ENCODE measurements around the gene TBC1D22A.

Gene TBC1D22A

DNA sequence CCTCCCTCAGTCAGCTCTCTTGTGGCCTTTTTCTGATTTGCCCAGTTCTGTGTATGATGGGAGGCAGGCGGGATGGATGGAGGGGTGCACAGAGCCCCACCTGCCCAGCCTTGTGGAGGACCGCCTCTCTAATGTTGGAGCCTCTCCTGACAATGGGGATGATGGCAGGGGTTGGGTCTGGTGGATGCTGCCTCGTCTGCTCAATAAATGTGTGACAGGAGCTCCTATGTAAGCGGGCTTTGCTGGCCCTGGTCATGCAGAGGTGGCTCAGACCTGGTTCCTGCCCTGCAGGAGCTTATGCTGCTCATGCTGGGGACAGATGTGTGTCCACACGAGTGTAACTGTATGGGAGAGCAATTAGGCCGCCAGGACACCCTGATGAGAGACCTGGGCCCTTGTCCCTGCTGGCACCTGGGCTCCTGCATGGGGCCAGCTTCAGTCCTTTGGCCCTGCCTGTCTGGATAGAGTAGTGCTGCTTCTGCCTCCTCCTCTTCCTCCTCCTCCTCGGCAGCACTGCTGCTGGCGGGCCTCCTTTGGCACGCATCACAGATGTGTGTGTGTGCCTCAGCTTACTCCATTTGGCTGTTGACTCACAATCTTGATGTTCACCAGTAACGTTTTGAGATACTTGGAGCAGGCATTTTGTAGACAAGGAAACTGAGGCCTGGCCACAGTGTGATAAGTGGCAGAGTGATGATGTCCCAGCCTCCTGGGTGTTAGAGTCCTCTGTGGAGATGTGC, 131.0 kb downstream of the TBC1D22A start:
- Histone ChIP-seq H3K4me3 (ENCODE audit: low read depth, low read length, poor library complexity, severe bottlenecking) (no peak overlapping the region), H3K27me3 (ENCODE audit: insufficient read depth, low read length) (no peaks in the 10 kb centered on the region), H3F3A (ENCODE audit: insufficient read depth, low read length) (no peaks in the 10 kb centered on the region), H3K4me1 (ENCODE audit: insufficient read depth, low read length, severe bottlenecking) (no peaks in the 10 kb centered on the region), H3K9me2 (ENCODE audit: low read depth, low read length) (no peaks in the 10 kb centered on the region), H3K4me2 (ENCODE audit: low read length) (no peak overlapping the region), H4K20me1 (ENCODE audit: insufficient read depth, low read length) (no peaks in the 10 kb centered on the region), H3K36me3 (ENCODE audit: insufficient read depth, low read length) (peaks cover 70% of the 10 kb centered on the region), H3K9me3 (ENCODE audit: low read length) (no peaks in the 10 kb centered on the region), H2AFZ (ENCODE audit: low read length) (no peak overlapping the region), H3K27ac (ENCODE audit: low read depth, low read length, poor library complexity, severe bottlenecking) (no peak overlapping the region), H3K79me2 (ENCODE audit: insufficient read depth, low read length) (no peaks in the 10 kb centered on the region), H3K9ac (ENCODE audit: low read length) (no peak overlapping the region)
- TF ChIP-seq, protein P1, sequence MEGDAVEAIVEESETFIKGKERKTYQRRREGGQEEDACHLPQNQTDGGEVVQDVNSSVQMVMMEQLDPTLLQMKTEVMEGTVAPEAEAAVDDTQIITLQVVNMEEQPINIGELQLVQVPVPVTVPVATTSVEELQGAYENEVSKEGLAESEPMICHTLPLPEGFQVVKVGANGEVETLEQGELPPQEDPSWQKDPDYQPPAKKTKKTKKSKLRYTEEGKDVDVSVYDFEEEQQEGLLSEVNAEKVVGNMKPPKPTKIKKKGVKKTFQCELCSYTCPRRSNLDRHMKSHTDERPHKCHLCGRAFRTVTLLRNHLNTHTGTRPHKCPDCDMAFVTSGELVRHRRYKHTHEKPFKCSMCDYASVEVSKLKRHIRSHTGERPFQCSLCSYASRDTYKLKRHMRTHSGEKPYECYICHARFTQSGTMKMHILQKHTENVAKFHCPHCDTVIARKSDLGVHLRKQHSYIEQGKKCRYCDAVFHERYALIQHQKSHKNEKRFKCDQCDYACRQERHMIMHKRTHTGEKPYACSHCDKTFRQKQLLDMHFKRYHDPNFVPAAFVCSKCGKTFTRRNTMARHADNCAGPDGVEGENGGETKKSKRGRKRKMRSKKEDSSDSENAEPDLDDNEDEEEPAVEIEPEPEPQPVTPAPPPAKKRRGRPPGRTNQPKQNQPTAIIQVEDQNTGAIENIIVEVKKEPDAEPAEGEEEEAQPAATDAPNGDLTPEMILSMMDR (IDR thresholded peaks at IDR 0.05; ENCODE audit: low read length): no peak
- TF ChIP-seq EZH2 (IDR thresholded peaks at IDR 0.05; ENCODE audit: borderline replicate concordance, low read length): no peak

DNA sequence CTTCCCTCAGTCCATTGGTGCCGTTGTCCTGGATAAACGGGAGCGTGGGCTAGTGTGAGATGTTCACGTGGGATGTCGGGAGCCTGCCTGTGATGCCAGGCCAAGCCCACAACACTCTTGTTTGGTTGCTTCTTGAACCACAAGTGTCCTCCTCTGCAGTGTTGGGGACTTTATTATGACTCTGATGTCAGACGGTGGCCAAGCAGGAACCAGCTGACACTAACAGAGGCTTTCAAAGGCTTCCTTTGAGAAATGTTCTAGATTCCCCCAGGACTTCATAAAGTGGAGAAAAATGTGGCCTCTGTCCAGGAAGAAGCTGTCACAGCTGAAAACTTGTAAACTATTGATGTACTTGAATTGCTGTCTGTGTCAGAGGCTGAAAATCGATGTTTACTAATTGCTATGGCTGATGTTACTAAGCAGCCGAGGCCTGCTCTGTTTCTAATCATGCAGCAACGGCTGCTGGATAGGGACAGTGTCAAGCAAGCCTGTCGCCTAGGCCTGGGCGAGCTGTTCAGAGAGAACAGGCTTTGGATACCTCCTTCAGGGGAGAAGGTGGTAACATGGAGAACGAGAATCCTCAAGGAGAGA, 131.7 kb downstream of the TBC1D22A start:
- Histone ChIP-seq H2AFZ (ENCODE audit: low read length) (no peak overlapping the region), H3K9me2 (ENCODE audit: low read depth, low read length) (no peaks in the 10 kb centered on the region), H3K4me3 (ENCODE audit: low read depth, low read length, poor library complexity, severe bottlenecking) (no peak overlapping the region), H3K4me2 (ENCODE audit: low read length) (no peak overlapping the region), H3K4me1 (ENCODE audit: insufficient read depth, low read length, severe bottlenecking) (no peaks in the 10 kb centered on the region), H3K36me3 (ENCODE audit: insufficient read depth, low read length) (peaks cover 66% of the 10 kb centered on the region), H3F3A (ENCODE audit: insufficient read depth, low read length) (no peaks in the 10 kb centered on the region), H3K9ac (ENCODE audit: low read length) (no peak overlapping the region), H3K9me3 (ENCODE audit: low read length) (no peaks in the 10 kb centered on the region), H3K27me3 (ENCODE audit: insufficient read depth, low read length) (no peaks in the 10 kb centered on the region), H4K20me1 (ENCODE audit: insufficient read depth, low read length) (no peaks in the 10 kb centered on the region), H3K79me2 (ENCODE audit: insufficient read depth, low read length) (no peaks in the 10 kb centered on the region), H3K27ac (ENCODE audit: low read depth, low read length, poor library complexity, severe bottlenecking) (no peak overlapping the region)
- TF ChIP-seq, protein P1 (IDR thresholded peaks at IDR 0.05; ENCODE audit: low read length): no peak
- no peak for TF ChIP-seq EZH2 (IDR thresholded peaks at IDR 0.05; ENCODE audit: borderline replicate concordance, low read length)

DNA sequence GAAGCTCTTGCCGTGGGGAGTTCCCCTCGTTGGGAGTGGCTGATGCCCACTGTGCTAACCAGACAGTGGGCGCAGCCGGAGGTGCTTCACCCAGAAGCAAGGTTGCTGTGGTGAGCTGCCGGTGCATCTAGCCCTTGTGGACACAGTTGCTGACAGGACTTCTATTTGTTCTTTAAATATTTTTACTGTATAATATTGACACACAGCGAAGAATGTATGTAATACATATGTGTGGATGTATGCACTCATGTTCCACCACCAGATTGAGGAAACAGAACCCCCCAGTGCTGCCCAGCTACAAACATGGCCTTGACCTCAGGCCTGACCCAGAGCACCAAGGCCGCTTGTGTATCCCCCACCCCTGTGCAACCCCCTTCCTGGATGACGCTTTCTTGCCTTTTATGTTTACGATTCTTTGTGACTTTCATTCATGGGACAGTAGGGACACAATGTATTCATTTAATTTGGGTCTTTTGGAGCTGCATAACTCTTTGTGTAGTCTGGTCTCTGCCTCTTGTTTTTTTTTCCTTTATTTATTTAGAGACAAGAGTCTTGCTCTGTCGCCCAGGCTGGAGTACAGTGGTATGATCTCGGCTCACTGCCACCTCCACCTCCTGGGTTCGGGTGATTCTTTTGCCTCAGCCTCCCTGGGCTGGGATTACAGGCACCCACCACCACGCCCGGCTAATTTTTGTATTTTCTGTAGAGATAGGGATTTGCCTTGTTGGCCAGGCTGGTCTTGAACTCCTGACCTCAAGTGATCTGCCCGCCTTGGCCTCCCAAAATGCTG, 132.6 kb downstream of the TBC1D22A start:
- Histone ChIP-seq H3K4me2 (ENCODE audit: low read length) (no peak overlapping the region), H3K9me3 (ENCODE audit: low read length) (no peaks in the 10 kb centered on the region), H3K36me3 (ENCODE audit: insufficient read depth, low read length) (peaks cover 68% of the 10 kb centered on the region), H4K20me1 (ENCODE audit: insufficient read depth, low read length) (no peaks in the 10 kb centered on the region), H3K9ac (ENCODE audit: low read length) (no peak overlapping the region), H3K27me3 (ENCODE audit: insufficient read depth, low read length) (no peaks in the 10 kb centered on the region), H2AFZ (ENCODE audit: low read length) (no peak overlapping the region), H3K4me1 (ENCODE audit: insufficient read depth, low read length, severe bottlenecking) (no peaks in the 10 kb centered on the region), H3K27ac (ENCODE audit: low read depth, low read length, poor library complexity, severe bottlenecking) (no peak overlapping the region), H3K9me2 (ENCODE audit: low read depth, low read length) (no peaks in the 10 kb centered on the region), H3K79me2 (ENCODE audit: insufficient read depth, low read length) (no peaks in the 10 kb centered on the region), H3F3A (ENCODE audit: insufficient read depth, low read length) (no peaks in the 10 kb centered on the region), H3K4me3 (ENCODE audit: low read depth, low read length, poor library complexity, severe bottlenecking) (no peak overlapping the region)
- TF ChIP-seq EZH2 (IDR thresholded peaks at IDR 0.05; ENCODE audit: borderline replicate concordance, low read length): no peak
- TF ChIP-seq, protein P1 (IDR thresholded peaks at IDR 0.05; ENCODE audit: low read length): no peak
